GM18502 (cell line): ENCODE data around the gene TPRG1L.

Experiments used
- ATAC-seq: cut with Tn5 transposase; IDR thresholded peaks from one replicate; pipeline ENCODE4 v1.9.1; 2021; ENCODE audit warnings: mild to moderate bottlenecking; ENCODE audit not compliant: unreplicated experiment, poor library complexity

TPRG1L gene

DNA sequence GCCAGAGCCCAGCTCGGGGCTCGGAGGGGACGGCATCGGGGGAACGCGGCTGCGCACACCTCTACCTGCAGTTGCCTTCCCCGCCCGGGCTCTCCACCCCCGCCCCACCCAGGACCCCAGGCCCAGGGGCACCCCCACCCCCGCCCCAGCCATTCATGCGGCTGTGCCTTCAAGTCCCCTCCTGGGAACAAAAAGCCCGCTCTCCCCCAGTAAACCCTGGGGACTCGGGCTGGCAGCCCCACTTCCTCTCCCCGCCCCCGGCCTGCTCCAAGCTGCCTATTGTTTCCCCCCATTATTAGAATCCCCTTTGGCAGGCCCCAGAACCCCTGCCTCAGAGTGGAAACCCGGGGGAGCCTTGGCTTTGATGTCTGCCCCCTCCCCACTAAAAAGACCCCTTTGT, 31.5 kb upstream of the TPRG1L start:
- no peak for ATAC-seq

GRCh38 chr1:3593745-3594144, 31.1 kb upstream of the TPRG1L start:
- no peak for ATAC-seq

DNA sequence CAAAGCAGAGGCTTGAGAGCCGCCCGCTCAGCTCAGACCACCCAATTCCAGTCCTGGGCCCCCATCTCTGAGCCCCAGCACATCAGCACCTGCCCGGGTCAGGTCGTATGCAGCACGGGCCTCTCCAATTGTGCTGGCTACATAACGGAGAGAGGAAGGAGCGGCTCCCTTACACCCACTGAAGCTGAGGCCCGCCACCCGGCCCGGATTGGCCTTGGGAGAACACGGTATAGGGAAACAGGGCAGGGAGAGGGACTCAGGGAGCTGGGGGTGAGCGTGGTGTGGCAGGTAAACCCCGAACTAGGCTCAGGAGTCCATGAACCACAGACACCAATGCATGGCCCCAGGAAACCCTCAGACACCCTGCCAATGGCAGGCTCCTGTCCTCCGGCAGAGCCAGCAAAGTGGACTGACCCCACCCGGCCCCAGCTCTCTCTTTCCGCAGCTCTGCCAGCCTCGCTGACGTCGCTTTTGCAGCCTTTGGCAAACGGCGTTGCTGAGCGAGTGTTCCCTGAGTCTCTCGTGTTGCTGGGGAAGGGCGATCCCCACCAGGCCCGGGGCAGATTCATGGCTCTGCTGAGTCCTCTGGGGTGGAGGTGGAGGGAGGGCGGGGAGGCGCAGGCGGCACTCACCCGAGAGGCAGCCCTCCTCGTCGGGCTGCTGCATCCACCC, 30.0 kb upstream of the TPRG1L start:
- ATAC-seq, result no peak

- ATAC-seq, result no peak
Measured at GRCh38 chr1:3595949-3596348, 28.9 kb upstream of the TPRG1L start.

DNA sequence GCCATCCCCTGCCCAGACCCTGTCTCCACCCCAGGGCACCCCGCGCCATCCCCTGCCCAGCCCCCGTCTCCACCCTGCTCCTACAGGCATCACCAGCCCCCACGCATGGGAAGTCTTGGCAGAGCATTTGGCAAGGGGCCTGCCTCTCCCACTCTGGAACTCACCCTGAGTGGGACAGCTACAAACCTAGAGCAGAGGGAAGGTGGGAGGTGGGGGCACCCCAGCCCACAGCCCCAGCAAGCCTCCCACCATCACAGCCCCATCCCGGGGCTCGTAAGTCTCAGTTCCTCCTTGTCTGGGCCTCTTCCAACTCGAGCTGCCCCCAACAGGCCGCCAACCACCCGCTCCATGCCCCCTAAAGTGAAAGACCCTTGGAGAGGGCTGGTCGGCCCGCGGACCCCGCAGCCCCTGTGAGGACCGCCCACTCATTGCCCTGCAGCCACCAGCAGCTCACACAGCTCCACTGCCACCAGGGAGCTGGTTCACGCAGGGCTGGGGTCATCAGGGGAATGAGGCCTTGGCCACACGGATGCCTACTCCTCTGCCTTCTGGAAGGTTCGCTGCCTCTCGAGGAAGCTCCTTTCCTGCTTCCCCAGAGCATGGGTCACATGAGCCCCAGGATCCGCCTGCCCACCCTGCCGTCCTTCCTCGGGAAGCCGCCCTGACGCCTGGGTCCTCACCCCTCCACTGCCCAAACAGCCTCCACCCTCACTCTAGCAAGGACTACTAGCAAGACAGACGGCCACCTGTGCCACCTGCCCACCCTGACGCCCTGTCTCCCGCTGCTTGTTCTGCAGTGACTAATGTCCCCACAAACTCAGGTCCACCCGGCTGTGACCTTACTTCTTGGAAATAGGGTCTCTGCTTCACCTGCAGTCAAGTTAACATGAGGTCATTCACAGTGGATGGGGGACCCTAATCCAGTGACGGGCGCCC, 27.9 kb upstream of the TPRG1L start:
- no peak for ATAC-seq

- no peak for ATAC-seq
Measured at GRCh38 chr1:3597599-3597964, 27.2 kb upstream of the TPRG1L start.

DNA sequence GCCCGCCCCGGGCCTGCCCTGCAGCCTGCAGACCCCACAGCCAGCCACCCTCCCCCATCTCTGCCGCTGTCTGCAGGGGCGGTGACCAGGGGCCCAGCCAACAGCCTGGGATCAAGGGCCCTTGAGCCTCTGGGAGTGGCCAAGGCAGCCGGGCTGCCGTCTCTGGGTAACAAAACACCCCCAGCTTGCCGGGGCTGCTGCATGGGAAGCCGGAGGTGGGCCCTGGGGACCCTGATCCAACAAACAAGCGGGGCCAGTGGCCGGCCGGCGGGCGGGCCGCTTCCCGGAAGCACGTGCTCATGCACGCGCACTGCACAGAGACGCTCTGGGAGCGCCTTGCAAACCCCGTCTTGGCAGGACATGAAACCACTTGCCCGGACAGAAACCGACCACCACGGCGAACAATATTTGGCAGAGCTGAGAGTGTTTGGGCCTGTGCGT, 26.7 kb upstream of the TPRG1L start:
- no peak for ATAC-seq

DNA sequence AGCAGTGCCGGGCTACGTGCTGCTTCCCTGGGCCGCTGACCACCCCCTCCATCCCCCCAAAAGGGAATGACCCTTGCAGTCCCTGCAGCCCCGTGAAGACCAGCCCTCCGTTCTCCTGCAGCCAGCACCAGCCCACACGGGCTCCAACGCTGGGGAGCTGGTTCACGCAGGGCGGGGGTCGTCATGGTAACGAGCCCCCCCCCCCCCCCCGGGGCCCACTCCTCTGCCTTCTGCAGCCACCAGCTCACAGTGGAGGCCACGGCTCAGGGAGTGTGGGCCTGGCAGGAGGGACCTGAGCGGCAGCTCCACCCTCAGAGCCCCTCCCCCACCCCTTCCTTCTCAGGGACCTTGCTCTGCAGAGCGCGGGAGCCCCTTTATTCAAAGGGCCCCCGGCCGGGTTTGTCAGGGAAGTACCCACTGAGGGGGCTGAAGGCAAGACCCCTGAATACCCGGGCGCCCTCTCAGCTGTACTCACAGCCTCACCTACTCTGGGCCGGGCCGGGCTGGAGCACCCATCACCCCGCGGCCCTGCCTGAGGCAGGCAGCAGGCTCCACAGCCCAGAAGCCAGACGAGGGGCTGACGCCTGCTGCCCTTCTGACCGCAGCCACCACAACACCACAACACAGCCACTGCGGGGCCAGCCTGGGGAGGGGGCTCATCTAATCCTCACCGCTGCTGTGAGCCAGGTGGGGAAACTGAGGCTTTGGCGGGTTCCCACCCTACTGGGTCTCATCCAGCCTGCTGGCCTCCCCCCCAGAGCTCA, 26.1 kb upstream of the TPRG1L start:
- ATAC-seq, result no peak

- ATAC-seq, result no peak
Measured at GRCh38 chr1:3599286-3599811, 25.5 kb upstream of the TPRG1L start.

DNA sequence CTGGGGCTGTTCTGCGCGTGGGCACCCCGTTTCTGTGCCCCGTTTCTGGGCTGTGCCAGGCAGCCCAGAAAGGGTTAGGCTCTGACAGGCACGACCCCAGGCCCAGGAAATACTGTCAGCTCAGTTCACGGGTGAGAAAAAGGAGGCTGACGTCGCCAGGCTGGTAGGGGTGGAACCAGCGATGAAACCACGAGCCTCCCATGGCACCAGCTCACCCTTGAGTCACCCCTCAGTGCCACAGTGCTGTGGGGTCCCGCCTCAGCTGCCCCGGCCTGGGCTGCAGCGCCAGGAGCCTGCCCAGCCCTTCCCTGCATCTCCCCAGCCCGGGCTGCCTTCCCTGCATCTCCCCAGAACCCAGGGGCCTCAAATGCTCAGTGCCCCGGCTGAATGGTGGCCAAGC, 25.0 kb upstream of the TPRG1L start:
- ATAC-seq, result no peak

DNA sequence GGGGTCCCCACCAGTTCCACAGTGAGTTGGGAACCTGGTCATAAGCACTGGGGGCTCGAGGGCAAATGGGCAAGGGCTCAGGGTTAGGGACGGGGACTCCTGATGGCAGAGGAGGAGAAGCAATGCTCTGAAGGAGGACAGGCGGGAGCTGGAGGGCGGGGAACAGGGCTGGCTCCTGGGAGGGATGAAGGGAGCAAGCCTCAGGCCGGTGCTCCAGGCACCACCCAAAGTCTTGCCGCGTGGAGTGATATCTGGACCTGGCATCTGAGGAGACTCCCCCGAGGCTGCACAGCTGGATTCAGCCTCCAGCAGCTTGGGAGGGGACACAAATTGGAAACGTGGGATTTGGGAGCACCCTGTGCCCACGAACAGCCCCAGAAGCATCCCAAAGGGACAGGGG, 24.5 kb upstream of the TPRG1L start:
- ATAC-seq, result no peak

GRCh38 chr1:3601743-3602142, 23.1 kb upstream of the TPRG1L start:
- no peak for ATAC-seq

- ATAC-seq, result no peak
Measured at GRCh38 chr1:3602375-3602774, 22.4 kb upstream of the TPRG1L start.

DNA sequence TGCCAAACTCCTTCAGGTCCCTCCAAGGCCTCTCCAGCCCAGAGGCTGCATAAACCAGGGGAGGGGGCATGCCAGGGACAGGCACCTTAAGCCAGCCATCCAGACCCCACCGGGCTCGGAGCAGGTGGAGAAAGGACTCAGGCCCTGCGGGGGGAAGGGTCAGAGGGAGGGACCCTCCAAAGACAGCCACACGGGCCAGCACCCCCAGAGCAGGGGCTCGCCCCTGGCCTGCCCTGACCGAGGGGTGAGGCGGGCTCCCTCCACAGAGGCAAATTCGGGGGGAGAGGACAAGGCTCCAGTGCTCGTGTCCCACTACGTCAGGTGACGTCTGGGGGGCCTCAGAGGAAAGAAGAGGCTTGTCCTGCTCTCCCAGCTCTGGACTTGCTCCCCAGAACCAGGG, 21.7 kb upstream of the TPRG1L start:
- no peak for ATAC-seq

GRCh38 chr1:3603571-3604467, 21.0 kb upstream of the TPRG1L start:
- ATAC-seq, result no peak

DNA sequence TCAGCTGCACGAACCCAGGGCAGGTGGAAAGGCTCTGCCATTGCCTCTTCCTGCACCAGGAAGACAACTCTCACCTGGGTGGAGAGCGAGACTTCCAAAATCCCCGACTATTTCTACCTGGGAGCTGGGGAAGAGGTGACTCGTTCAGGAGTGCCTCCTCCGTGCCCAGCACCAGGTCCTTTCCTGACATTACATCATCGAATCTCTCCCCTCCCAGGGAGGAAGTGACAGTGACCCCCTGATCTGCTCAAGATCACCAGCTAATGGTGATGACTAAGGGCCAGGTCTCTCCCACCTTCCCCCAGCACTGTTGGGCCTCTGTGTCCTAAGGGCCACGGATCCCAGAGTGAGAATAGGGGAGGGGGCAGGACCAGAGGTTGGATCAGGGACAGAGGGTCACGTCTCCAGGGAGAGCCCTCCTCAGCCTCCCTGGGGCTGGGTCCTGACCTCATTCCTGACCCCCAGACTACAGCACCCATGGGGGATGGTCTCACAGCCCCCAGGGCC, 20.3 kb upstream of the TPRG1L start:
- ATAC-seq, result no peak

GRCh38 chr1:3604997-3605823, 19.6 kb upstream of the TPRG1L start:
- ATAC-seq, result no peak

DNA sequence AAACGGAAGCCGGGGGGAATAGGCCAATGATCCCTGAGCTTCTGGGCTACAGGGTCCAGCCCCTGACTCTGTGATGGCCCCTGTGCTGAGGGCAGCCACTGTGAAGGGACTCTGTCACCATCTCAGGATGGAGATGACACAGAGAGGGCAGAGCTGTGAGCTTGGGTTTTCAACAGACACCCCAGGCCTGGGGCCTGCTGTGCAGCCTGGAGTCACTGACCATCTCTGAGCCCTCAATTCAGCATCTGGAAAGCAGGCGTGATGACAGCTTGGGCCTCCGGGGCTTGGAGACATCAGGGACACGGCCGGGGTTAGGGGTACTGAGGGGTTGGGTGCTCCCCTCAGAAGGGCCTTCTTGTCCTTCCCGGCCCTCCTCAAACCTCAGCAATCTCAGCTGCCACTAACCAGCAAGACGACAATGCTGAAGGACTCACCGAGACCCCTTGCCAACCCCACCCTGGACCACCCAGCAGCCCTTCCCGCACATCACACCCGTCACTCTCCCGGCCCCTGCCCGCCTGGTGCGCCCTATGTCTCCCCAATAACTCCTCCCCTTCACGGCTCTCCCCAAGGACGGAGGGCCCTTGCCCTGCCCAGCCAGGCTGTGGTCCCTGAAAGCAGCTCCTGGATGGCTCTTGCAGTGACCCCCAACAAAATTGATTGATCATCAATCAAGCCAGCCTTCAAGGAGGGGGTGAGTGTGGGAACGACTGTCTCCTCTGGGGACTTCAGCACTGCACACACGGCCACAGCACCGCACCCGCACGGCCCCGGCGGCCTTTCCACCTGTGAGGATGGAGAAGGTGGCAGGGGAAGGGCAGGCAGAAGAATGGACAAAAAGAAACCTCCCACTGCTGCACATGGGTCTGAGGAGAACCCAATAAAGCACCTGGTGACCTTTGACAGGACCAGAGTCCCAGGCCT, 17.8 kb upstream of the TPRG1L start:
- no peak for ATAC-seq
